ENCODE measurements around the gene IL17REL.

DNA sequence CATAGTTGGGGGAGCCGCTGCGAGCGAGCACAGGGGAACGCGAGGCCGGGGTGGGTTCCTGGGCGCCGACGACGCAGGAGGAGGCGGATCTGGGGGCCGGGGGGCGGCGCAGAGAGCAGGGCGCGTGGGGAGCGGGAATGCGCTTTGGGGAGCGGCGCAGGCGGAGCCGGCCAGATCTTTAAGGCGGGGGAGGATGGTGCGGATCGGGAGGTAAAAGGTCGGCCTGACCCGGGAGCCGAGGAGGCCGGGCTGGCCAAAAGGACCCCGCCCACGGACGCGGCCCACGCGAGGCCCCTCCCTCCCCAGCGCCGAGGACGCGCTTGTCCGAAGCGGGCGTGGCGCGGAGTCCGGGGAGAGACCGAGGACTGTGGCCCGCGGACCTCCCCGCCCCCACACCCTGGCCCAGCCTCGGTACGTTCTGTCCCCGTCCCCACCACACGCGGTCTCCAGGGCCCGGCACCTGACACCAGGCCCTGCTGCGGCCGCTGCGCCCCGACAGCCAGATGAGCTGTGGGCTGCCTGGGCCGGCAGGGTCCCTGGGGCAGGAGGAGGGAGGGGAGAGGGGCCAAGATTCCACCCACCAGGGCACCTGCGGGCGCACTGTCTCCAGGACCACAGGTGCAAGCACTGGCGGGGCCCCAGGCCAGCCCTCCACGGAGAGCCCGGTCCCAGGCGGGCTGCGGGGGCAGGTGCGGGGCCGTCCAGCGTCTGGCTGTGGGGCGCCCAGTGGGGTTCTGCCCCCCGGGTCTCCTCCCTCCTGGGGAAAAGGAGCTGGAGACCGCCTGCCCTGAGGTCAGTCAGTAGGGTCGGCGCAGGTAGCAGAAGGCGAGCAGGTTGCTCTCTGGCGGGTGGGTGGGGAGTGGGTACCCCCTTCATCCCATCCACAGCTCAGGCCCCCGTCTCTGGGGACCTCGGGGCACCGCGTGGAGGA is 41.1 kb downstream of the IL17REL start:
- TF ChIP-seq POLR2A (IDR thresholded peaks at IDR 0.05) (no peak), CTCF (IDR thresholded peaks at IDR 0.05) (no peak)

All from adrenal gland (tissue), 5 donors.